22Rv1 (cell line): ENCODE measurements around the gene DOK1.

Source experiments
- H3K27ac ChIP-seq: fragments of 450-650 bp; 2 replicates; pipeline ENCODE4 v1.5.1; 2017
- ZFX ChIP-seq: fragments of 450-650 bp; IDR thresholded peaks from 2 replicates; pipeline ENCODE4 v1.6.1; 2017; ENCODE audit warnings: antibody characterized with exemption, borderline replicate concordance
- TF ChIP-seq, protein P1 (sequence below): fragments of 450-650 bp; IDR thresholded peaks from 2 replicates; pipeline ENCODE4 v1.5.1; 2017; ENCODE audit warnings: mild to moderate bottlenecking

Gene DOK1

DNA sequence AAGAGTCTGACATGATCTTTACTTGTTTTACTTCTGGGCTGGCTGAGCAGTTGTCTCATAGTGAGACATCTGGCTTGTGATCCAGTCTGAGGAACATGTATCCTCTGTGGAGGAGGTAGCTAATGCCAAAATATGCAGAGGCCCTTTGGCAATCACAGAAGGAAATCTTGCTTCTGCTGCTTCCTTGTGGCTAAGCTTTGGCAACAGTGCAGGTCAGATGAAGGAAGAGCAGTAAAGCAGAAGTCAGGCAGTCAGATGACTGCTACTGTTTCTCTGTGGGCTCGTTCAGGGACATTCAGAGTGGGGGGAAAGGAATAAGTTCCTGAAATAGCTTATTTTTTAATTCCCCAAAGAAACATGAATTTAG lies 22.3 kb downstream of the DOK1 start:
- TF ChIP-seq, protein P1, sequence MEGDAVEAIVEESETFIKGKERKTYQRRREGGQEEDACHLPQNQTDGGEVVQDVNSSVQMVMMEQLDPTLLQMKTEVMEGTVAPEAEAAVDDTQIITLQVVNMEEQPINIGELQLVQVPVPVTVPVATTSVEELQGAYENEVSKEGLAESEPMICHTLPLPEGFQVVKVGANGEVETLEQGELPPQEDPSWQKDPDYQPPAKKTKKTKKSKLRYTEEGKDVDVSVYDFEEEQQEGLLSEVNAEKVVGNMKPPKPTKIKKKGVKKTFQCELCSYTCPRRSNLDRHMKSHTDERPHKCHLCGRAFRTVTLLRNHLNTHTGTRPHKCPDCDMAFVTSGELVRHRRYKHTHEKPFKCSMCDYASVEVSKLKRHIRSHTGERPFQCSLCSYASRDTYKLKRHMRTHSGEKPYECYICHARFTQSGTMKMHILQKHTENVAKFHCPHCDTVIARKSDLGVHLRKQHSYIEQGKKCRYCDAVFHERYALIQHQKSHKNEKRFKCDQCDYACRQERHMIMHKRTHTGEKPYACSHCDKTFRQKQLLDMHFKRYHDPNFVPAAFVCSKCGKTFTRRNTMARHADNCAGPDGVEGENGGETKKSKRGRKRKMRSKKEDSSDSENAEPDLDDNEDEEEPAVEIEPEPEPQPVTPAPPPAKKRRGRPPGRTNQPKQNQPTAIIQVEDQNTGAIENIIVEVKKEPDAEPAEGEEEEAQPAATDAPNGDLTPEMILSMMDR: no peak
- no peak for TF ChIP-seq ZFX
- H3K27ac ChIP-seq: no peak overlapping the region

- no peak for TF ChIP-seq ZFX
- TF ChIP-seq, protein P1: no peak
- H3K27ac ChIP-seq: no peak overlapping the region
Measured at GRCh38 chr2:74577448-74577847, 22.9 kb downstream of the DOK1 start.

DNA sequence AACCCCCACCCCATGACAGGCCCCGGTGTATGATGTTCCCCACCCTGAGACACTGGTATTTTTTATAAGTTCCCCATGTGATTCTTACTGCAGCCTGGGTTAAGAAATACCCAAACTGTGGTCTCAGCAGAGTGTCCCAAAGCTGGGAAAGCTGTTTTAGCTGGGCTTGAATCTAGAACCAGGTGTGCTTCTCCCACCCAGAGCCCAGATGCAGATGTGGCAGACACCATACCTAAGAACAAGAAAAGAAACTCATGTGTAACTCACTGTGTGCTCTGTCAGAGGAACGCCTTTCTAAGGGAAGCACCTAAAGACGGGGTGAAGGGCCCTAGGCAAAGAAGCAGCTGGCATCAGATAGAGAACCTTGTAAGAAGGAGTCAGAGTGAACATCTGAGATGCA lies 23.9 kb downstream of the DOK1 start:
- no peak overlapping the region for H3K27ac ChIP-seq

DNA sequence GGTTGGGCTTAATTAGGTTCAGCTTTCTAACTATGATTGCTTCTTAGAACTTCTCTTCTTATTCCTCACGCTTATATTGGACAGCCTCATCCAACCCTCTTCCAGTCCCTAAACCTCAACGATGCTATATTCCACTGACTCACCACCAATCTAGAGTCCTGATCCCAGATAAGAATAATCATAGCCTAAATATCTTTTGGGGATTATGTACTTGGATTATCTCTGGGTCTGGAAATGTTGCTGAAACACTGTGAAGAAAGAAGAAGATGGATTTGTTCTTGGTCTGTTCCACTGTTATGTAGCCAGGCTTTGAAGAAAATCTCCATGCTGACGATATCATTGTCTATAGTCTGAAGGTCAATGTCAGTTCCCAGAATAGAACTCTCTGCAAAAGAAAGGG lies 26.9 kb downstream of the DOK1 start:
- TF ChIP-seq ZFX: no peak
- TF ChIP-seq, protein P1: no peak
- no peak overlapping the region for H3K27ac ChIP-seq

More for the DNA sequence above, 23.9 kb downstream of the DOK1 start:
- TF ChIP-seq, protein P1: no peak
- no peak for TF ChIP-seq ZFX

DNA sequence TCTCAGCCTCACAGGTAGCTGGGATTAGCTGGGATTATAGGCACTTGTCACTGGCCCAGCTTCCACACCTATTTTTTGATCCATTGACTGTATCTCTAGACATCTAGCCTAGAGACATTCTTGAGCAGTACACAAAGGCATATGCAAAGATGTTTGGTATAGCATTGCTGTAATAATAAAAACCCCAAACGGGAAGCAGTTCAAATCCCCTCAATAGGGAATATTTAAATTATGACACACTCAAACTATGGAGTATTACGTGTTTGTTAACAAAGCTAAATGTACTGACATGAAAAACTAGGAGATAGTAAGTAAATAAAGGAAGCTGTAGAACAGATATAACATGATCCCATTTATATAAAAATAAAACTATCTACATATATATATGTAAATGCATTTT lies 27.7 kb downstream of the DOK1 start:
- no peak for TF ChIP-seq ZFX
- TF ChIP-seq, protein P1: no peak
- H3K27ac ChIP-seq: no peak overlapping the region

GRCh38 chr2:74583504-74583903 lies 29.0 kb downstream of the DOK1 start:
- no peak overlapping the region for H3K27ac ChIP-seq
- no peak for TF ChIP-seq ZFX
- TF ChIP-seq, protein P1: no peak

DNA sequence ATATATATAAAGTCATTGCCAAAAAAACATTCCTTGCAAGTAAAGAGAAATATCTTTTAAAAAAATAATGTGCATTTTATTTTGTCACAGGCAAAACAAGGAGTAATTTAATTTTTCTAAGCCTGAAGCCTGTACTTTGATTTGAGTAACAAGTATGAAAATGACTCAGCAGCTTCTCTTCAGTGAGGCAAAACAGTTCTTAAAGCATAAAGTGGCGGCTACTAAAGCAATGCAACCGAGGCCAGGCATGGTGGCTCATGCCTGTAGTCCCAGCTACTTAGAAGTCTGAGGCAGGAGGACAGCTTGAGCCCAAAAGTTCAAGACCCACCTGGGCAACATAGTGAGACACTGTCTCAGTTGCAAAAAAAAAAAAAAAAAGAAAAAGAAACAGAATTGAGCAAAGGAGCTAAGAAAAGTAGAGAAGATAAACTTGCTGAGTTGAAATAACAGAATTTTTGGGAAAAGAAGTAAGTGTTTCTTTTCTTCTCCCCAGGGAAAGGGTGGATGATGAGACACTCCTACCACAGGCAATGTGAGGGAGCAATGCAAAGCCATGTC lies 29.6 kb downstream of the DOK1 start:
- TF ChIP-seq, protein P1: no peak
- no peak for TF ChIP-seq ZFX
- no peak overlapping the region for H3K27ac ChIP-seq
